ENCODE results near the gene FGG.

The FGG gene

DNA sequence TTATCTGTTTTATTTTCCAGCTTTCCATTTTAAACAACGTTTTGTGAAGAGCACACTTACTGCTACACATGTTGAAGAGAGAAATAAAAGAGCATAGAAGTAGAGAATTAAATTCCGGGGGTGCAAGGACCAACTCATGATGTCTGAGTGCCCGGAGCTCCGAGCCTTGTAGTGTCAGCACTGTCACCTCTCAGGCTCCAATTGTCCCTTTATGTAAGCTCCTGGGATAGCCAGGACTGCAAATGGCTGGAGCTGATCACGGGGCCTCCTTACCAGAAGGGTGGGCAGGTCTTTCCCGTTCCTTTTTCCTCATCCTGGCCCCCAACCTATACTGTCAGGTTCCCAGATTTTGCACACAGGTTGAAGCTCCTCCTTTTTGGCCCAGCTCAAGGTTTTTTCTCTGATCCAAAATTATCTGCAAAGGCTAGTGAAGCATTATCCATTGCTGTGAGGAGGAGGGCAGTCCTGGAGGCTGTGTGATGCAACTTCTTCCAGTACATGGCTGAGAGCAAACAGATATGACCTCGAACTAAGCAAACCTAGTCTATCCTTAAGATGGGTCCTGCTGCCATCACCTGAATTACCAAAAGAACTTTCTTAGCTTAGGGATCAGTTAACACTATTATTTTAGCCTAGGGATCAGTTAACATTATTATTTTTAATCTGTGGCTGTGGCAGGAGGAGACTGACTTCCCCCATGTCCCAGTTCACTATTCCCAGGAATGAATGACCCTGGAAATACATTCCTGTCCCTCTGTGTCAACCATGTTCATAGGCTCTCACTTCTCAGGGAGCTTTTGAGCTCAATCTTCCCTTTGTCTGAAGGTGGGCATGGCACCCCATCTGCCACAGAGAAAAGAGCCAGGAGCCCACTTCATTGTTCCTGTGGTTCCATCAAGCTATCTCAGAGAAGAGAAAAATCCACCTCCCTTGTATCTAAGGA is at the start of gene FGG:
TSS of gene FGG (minus strand) at position 185 of the 943 bp plus-strand sequence. CDS start at position 138, 47 bp downstream.
- intact Hi-C loops (cut with DNase I; ENCODE audit: low total_unique reads): no loop called here
- H3K27me3 ChIP-seq: no peaks in the 10 kb centered on the region
- TF ChIP-seq, protein P1, sequence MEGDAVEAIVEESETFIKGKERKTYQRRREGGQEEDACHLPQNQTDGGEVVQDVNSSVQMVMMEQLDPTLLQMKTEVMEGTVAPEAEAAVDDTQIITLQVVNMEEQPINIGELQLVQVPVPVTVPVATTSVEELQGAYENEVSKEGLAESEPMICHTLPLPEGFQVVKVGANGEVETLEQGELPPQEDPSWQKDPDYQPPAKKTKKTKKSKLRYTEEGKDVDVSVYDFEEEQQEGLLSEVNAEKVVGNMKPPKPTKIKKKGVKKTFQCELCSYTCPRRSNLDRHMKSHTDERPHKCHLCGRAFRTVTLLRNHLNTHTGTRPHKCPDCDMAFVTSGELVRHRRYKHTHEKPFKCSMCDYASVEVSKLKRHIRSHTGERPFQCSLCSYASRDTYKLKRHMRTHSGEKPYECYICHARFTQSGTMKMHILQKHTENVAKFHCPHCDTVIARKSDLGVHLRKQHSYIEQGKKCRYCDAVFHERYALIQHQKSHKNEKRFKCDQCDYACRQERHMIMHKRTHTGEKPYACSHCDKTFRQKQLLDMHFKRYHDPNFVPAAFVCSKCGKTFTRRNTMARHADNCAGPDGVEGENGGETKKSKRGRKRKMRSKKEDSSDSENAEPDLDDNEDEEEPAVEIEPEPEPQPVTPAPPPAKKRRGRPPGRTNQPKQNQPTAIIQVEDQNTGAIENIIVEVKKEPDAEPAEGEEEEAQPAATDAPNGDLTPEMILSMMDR (IDR thresholded peaks at IDR 0.05): no peak
- H3K4me3 ChIP-seq: no peak within 1 kb of the TSS
- DNase-seq: no peak
- no peak within 1 kb of the TSS for H3K27ac ChIP-seq
- H3K36me3 ChIP-seq: no peaks in the 10 kb centered on the region
- H3K4me1 ChIP-seq: peaks cover 0 to 10% (median 1%) of the 10 kb centered on the region in 4 donors
- H3K9me3 ChIP-seq: no peaks in the 10 kb centered on the region

- peaks cover 0 to 3% of the 10 kb centered on the region in 2 donors for H3K27me3 ChIP-seq
- DNase-seq: no peak
- intact Hi-C loops (cut with DNase I; ENCODE audit: low total_unique reads): no loop called here
- no peaks in the 10 kb centered on the region for H3K9me3 ChIP-seq
- H3K27ac ChIP-seq: no peak overlapping the region
- no peak overlapping the region for H3K4me3 ChIP-seq
- TF ChIP-seq, protein P1 (IDR thresholded peaks at IDR 0.05): no peak
- H3K4me1 ChIP-seq: no peaks in the 10 kb centered on the region
- H3K36me3 ChIP-seq: no peaks in the 10 kb centered on the region
Observed at GRCh38 chr4:154660052-154660451, 47.6 kb upstream of the FGG start.

- TF ChIP-seq, protein P1 (IDR thresholded peaks at IDR 0.05): no peak
- H3K9me3 ChIP-seq: no peaks in the 10 kb centered on the region
- intact Hi-C loops (cut with DNase I; ENCODE audit: low total_unique reads): no loop called here
- H3K36me3 ChIP-seq: no peaks in the 10 kb centered on the region
- no peak for DNase-seq
- H3K4me1 ChIP-seq: no peaks in the 10 kb centered on the region
- H3K27ac ChIP-seq: no peak overlapping the region
- H3K4me3 ChIP-seq: no peak overlapping the region
- peaks cover 0 to 3% of the 10 kb centered on the region in 2 donors for H3K27me3 ChIP-seq
Observed at GRCh38 chr4:154658680-154659405, 46.4 kb upstream of the FGG start.

GRCh38 chr4:154643493-154643892 is 31.0 kb upstream of the FGG start:
- no peaks in the 10 kb centered on the region for H3K36me3 ChIP-seq
- no peak for DNase-seq
- no peaks in the 10 kb centered on the region for H3K9me3 ChIP-seq
- intact Hi-C loops (cut with DNase I; ENCODE audit: low total_unique reads): no loop called here
- TF ChIP-seq, protein P1 (IDR thresholded peaks at IDR 0.05): no peak
- H3K4me3 ChIP-seq: no peak overlapping the region
- no peaks in the 10 kb centered on the region for H3K4me1 ChIP-seq
- H3K27ac ChIP-seq: no peak overlapping the region
- H3K27me3 ChIP-seq: no peaks in the 10 kb centered on the region

DNA sequence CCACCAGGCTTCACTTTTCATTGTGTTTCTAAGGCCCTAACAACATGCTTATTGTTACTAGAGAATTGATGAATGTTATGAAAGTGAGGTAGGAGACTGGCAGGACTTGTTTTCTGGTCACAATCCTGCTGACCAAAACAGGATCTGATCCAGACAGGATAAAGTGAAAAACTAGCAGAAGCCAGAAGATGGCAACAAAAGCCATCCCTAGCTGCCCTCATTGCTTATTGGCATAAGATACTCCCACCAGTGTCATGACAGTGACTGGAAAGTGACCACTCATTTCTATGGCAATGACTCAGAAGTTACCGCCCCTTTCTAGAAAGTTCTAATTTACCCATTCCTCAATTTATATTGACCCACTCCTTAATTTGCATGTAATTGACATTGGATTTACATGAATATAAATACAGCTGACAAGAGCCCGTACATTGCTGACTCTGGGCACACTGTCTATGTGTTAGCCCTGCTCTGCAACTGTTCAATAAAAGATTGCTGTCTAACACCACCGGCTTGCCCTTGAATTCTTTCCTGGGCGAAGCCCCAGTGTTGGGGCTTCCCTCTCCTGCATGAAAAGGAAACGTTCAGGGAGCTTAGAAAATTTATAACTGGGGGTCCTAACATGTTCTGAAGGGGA is 30.0 kb upstream of the FGG start:
- H3K4me1 ChIP-seq: no peaks in the 10 kb centered on the region
- no peaks in the 10 kb centered on the region for H3K9me3 ChIP-seq
- no peak for DNase-seq
- intact Hi-C loops (cut with DNase I; ENCODE audit: low total_unique reads): no loop called here
- H3K27me3 ChIP-seq: no peaks in the 10 kb centered on the region
- H3K27ac ChIP-seq: no peak overlapping the region
- H3K4me3 ChIP-seq: no peak overlapping the region
- TF ChIP-seq, protein P1 (IDR thresholded peaks at IDR 0.05): no peak
- H3K36me3 ChIP-seq: no peaks in the 10 kb centered on the region

All from tibial artery (tissue), 4 donors.